HepG2 (cell line): Measurements from ENCODE around the gene PRICKLE3. TPM values are rescaled to one million over a fixed set of nuclear protein-coding genes. Genes with fewer than 3 reads are reported as not detected.

Experiments
- AGO1 ChIP-seq: fragments of 200-400 bp; formaldehyde crosslinking; IDR thresholded peaks from 2 replicates; pipeline ENCODE4 v1.6.1; 2017; ENCODE audit warnings: mild to moderate bottlenecking, low read depth, low read length, moderate library complexity; ENCODE audit not compliant: poor library complexity, severe bottlenecking
- EED ChIP-seq: sonication (generic); formaldehyde crosslinking; IDR thresholded peaks from 2 replicates; pipeline ENCODE4 v1.5.0; 2020; ENCODE audit warnings: mild to moderate bottlenecking, missing genetic modification reagents
- ELF3 ChIP-seq: IDR thresholded peaks from 2 replicates; pipeline ENCODE4 v1.6.1; 2016; ENCODE audit warnings: missing genetic modification reagents, missing compliant biosample characterization
- GATAD2A ChIP-seq: IDR thresholded peaks from 2 replicates; pipeline ENCODE4 v1.6.1; 2016
- GTF3A ChIP-seq: sonication (generic); formaldehyde crosslinking; conservative IDR thresholded peaks from 2 replicates; pipeline ENCODE4 v1.4.0; 2020; ENCODE audit warnings: mild to moderate bottlenecking, missing genetic modification reagents
- HMGA1 ChIP-seq: sonication (generic); formaldehyde crosslinking; conservative IDR thresholded peaks from 2 replicates; pipeline ENCODE4 v1.4.0; 2020; ENCODE audit warnings: missing genetic modification reagents
- IRF2 ChIP-seq: IDR thresholded peaks from 2 replicates; pipeline ENCODE4 v1.6.1; 2018; ENCODE audit warnings: missing genetic modification reagents, missing compliant biosample characterization
- LCORL ChIP-seq, 2 experiments: fragments of 450-650 bp in 1 of 2; sonication (generic) in 1 of 2; formaldehyde crosslinking in 1 of 2; IDR thresholded peaks; 2 replicates each; pipeline versions ENCODE4 v1.5.0 to v1.6.1; 2017 to 2020; ENCODE audit warnings: antibody characterized with exemption in 1 of 2, missing genetic modification reagents in 1 of 2
- MEIS2 ChIP-seq: sonication (generic); formaldehyde crosslinking; IDR thresholded peaks from 2 replicates; pipeline ENCODE4 v1.9.0; 2021; ENCODE audit warnings: mild to moderate bottlenecking, missing genetic modification reagents
- NONO ChIP-seq, 2 experiments: fragments of 450-650 bp in 1 of 2; sonication (generic) in 1 of 2; formaldehyde crosslinking in 1 of 2; IDR thresholded peaks in 1 of 2; conservative IDR thresholded peaks in 1 of 2; 2 replicates each; pipeline versions ENCODE4 v1.6.1 to v1.8.0; 2017 to 2022; ENCODE audit warnings: mild to moderate bottlenecking in 1 of 2, missing genetic modification reagents in 1 of 2, moderate library complexity in 1 of 2
- PCBP1 ChIP-seq: fragments of 200-400 bp; formaldehyde crosslinking; IDR thresholded peaks from 2 replicates; pipeline ENCODE4 v1.6.1; 2017; ENCODE audit warnings: mild to moderate bottlenecking, low read depth, low read length, borderline replicate concordance
- POLR2A ChIP-seq, 2 experiments: IDR thresholded peaks; 2 replicates each; pipeline ENCODE4 v1.6.1; 2011; ENCODE audit warnings: low read depth in 2 of 2, low read length in 2 of 2, mild to moderate bottlenecking in 1 of 2, moderate library complexity in 1 of 2; ENCODE audit not compliant: insufficient read depth in 1 of 2
- PRPF4 ChIP-seq: fragments of 200-400 bp; formaldehyde crosslinking; IDR thresholded peaks from 2 replicates; pipeline ENCODE4 v1.6.1; 2016; ENCODE audit warnings: low read length, low read depth; ENCODE audit not compliant: poor library complexity, severe bottlenecking
- SOX6 ChIP-seq, 2 experiments: fragments of 450-650 bp in 1 of 2; sonication (generic) in 1 of 2; formaldehyde crosslinking in 1 of 2; IDR thresholded peaks; 2 replicates each; pipeline versions ENCODE4 v1.4.0 to v1.6.1; 2017 to 2020; ENCODE audit warnings: antibody characterized with exemption in 1 of 2, mild to moderate bottlenecking in 1 of 2, missing genetic modification reagents in 1 of 2
- ZFYVE20 ChIP-seq: sonication (generic); formaldehyde crosslinking; IDR thresholded peaks from 2 replicates; pipeline ENCODE4 v1.8.0; 2023; ENCODE audit warnings: low read depth, mild to moderate bottlenecking, moderate library complexity, missing genetic modification reagents, borderline replicate concordance
- ZNF136 ChIP-seq: sonication (generic); formaldehyde crosslinking; IDR thresholded peaks from 2 replicates; pipeline ENCODE4 v1.8.1; 2022; ENCODE audit warnings: low read depth, mild to moderate bottlenecking, moderate library complexity, missing genetic modification reagents
- ZNF234 ChIP-seq: sonication (generic); formaldehyde crosslinking; conservative IDR thresholded peaks from 2 replicates; pipeline ENCODE4 v1.5.1; 2020; ENCODE audit warnings: mild to moderate bottlenecking, missing genetic modification reagents
- ZNF577 ChIP-seq: sonication (generic); formaldehyde crosslinking; IDR thresholded peaks from 2 replicates; pipeline ENCODE4 v1.4.0; 2020; ENCODE audit warnings: mild to moderate bottlenecking, low read depth, missing genetic modification reagents, borderline replicate concordance
- ZSCAN12 ChIP-seq: sonication (generic); formaldehyde crosslinking; IDR thresholded peaks from 2 replicates; pipeline ENCODE4 v1.9.0; 2021; ENCODE audit warnings: mild to moderate bottlenecking, missing genetic modification reagents
- ZSCAN20 ChIP-seq: sonication (generic); formaldehyde crosslinking; IDR thresholded peaks from 2 replicates; pipeline ENCODE4 v1.4.0; 2020; ENCODE audit warnings: missing genetic modification reagents, mild to moderate bottlenecking, borderline replicate concordance
- polyA plus RNA-seq, 8 experiments: library from polyadenylated mRNA; depleted of rRNA in 3 of 8; stranded (reverse) in 7 of 8; unstranded in 1 of 8; fragments of >200 nt; fragmentation: Illumina TruSeq in 4 of 8; extraction: Trizol in 4 of 8; gene quantifications; 2 replicates each; pipeline versions ENCODE4 v1.2.1 to v1.2.3, GENCODE V29; 2011 to 2016; ENCODE audit warnings: low read depth in 4 of 8, missing spikeins in 1 of 8, mixed read lengths in 1 of 8; ENCODE audit not compliant: insufficient read depth in 1 of 8
- total RNA-seq, 5 experiments: library from RNA; depleted of rRNA; stranded (reverse); fragments of >200 nt; fragmentation: Illumina TruSeq; extraction: Trizol; gene quantifications; 2 replicates each; pipeline ENCODE4 v1.2.3, GENCODE V29; 2016; ENCODE audit warnings: low read depth in 1 of 5
- TF ChIP-seq, protein P1 (sequence below): sonication (generic); formaldehyde crosslinking; conservative IDR thresholded peaks from 2 replicates; pipeline ENCODE4 v1.8.1; 2023; ENCODE audit warnings: missing genetic modification reagents
- TF ChIP-seq, protein P2 (sequence below): IDR thresholded peaks from 2 replicates; pipeline ENCODE4 v1.4.0; 2020; ENCODE audit warnings: mild to moderate bottlenecking, missing genetic modification reagents
- TF ChIP-seq, protein P3 (sequence below): sonication (generic); formaldehyde crosslinking; IDR thresholded peaks from 2 replicates; pipeline ENCODE4 v1.4.0; 2020; ENCODE audit warnings: missing genetic modification reagents, low read depth, mild to moderate bottlenecking, borderline replicate concordance
- TF ChIP-seq, protein P4 (sequence below): IDR thresholded peaks from 2 replicates; pipeline ENCODE4 v1.6.1; 2016; ENCODE audit warnings: control low read depth

Gene PRICKLE3
- total and polyA plus RNA-seq, 2 of the 13 experiments (the other 11 are each of a cell fraction or from before 2014, with no cell fraction given) = 2.6 TPM

DNA sequence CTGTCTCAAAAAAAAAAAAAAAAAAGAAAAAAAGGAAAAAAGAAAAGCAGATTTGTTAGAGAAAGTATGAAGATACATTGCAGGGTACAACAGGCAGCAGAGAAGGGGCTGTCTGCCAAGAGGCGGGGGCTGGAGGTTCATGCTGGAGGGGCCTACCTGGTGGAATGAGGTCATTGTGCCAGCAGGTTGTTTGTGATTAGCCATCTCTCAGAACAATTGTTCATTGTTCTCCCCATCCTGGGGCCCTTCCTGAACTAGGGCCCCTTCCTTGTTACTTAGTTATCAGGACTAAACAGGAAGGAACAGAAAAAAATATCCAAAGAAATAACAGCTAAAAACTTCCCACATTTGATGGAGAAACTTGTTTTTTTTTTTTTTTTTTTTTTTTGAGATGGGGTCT, 48.7 kb downstream of the PRICKLE3 start (continued):
- TF ChIP-seq ZNF136 (CRISPR knock-in tag) = no peak
- no peak for TF ChIP-seq ZNF234 (CRISPR knock-in tag)
- TF ChIP-seq GTF3A = no peak
- TF ChIP-seq, protein P1, sequence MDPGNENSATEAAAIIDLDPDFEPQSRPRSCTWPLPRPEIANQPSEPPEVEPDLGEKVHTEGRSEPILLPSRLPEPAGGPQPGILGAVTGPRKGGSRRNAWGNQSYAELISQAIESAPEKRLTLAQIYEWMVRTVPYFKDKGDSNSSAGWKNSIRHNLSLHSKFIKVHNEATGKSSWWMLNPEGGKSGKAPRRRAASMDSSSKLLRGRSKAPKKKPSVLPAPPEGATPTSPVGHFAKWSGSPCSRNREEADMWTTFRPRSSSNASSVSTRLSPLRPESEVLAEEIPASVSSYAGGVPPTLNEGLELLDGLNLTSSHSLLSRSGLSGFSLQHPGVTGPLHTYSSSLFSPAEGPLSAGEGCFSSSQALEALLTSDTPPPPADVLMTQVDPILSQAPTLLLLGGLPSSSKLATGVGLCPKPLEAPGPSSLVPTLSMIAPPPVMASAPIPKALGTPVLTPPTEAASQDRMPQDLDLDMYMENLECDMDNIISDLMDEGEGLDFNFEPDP (CRISPR knock-in tag) = no peak
- no peak for TF ChIP-seq POLR2A (IDR thresholded peaks at IDR 0.05; ENCODE audit: insufficient read depth in 1 of 2, low read depth in 2 of 2, low read length in 2 of 2)
- peak; percentile 34; the same call in 1 of the 2 replicates for TF ChIP-seq GATAD2A
- no peak for TF ChIP-seq LCORL (IDR thresholded peaks at IDR 0.05)
- no peak for TF ChIP-seq LCORL (CRISPR knock-in tag; IDR thresholded peaks at IDR 0.05)
- no peak for TF ChIP-seq EED (CRISPR knock-in tag)
- peak; percentile 78 for TF ChIP-seq ELF3
- no peak for TF ChIP-seq ZNF577 (CRISPR knock-in tag)
- TF ChIP-seq ZSCAN12 (CRISPR knock-in tag) = no peak
- TF ChIP-seq NONO (IDR thresholded peaks at IDR 0.05) = no peak
- TF ChIP-seq NONO (CRISPR knock-in tag; conservative IDR thresholded peaks at IDR 0.05) = no peak
- no peak for TF ChIP-seq ZSCAN20 (CRISPR knock-in tag)
- TF ChIP-seq MEIS2 (CRISPR knock-in tag) = no peak
- TF ChIP-seq IRF2 (CRISPR knock-in tag) = no peak
- TF ChIP-seq, protein P2, sequence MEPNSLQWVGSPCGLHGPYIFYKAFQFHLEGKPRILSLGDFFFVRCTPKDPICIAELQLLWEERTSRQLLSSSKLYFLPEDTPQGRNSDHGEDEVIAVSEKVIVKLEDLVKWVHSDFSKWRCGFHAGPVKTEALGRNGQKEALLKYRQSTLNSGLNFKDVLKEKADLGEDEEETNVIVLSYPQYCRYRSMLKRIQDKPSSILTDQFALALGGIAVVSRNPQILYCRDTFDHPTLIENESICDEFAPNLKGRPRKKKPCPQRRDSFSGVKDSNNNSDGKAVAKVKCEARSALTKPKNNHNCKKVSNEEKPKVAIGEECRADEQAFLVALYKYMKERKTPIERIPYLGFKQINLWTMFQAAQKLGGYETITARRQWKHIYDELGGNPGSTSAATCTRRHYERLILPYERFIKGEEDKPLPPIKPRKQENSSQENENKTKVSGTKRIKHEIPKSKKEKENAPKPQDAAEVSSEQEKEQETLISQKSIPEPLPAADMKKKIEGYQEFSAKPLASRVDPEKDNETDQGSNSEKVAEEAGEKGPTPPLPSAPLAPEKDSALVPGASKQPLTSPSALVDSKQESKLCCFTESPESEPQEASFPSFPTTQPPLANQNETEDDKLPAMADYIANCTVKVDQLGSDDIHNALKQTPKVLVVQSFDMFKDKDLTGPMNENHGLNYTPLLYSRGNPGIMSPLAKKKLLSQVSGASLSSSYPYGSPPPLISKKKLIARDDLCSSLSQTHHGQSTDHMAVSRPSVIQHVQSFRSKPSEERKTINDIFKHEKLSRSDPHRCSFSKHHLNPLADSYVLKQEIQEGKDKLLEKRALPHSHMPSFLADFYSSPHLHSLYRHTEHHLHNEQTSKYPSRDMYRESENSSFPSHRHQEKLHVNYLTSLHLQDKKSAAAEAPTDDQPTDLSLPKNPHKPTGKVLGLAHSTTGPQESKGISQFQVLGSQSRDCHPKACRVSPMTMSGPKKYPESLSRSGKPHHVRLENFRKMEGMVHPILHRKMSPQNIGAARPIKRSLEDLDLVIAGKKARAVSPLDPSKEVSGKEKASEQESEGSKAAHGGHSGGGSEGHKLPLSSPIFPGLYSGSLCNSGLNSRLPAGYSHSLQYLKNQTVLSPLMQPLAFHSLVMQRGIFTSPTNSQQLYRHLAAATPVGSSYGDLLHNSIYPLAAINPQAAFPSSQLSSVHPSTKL (CRISPR knock-in tag) = peak; percentile 20; the same call in 1 of the 2 replicates
- TF ChIP-seq AGO1 = no peak
- TF ChIP-seq, protein P3, sequence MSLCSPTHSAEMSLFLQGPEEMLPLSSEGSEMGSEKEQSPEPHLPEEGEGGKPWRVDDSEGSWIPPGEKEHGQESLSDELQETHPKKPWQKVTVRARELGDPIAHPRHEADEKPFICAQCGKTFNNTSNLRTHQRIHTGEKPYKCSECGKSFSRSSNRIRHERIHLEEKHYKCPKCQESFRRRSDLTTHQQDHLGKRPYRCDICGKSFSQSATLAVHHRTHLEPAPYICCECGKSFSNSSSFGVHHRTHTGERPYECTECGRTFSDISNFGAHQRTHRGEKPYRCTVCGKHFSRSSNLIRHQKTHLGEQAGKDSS (CRISPR knock-in tag) = no peak
- TF ChIP-seq PCBP1 = no peak
- TF ChIP-seq SOX6 (IDR thresholded peaks at IDR 0.05) = no peak
- peak; percentile 82 for TF ChIP-seq SOX6 (CRISPR knock-in tag; IDR thresholded peaks at IDR 0.05)
- TF ChIP-seq, protein P4, sequence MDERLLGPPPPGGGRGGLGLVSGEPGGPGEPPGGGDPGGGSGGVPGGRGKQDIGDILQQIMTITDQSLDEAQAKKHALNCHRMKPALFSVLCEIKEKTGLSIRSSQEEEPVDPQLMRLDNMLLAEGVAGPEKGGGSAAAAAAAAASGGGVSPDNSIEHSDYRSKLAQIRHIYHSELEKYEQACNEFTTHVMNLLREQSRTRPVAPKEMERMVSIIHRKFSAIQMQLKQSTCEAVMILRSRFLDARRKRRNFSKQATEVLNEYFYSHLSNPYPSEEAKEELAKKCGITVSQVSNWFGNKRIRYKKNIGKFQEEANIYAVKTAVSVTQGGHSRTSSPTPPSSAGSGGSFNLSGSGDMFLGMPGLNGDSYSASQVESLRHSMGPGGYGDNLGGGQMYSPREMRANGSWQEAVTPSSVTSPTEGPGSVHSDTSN (CRISPR knock-in tag) = no peak
- TF ChIP-seq PRPF4 = no peak
- TF ChIP-seq HMGA1 (CRISPR knock-in tag) = no peak
- TF ChIP-seq ZFYVE20 (CRISPR knock-in tag) = no peak
